GM19395 (cell line): ENCODE data around the gene MRPL37.
"Not testable (repeated sequence)": the region's sequence is repeated elsewhere in the genome, so short reads cannot be mapped to it uniquely, and the experiment has no call there.

Experiments
- ATAC-seq: cut with Tn5 transposase; IDR thresholded peaks from one replicate; pipeline ENCODE4 v1.9.1; 2021; ENCODE audit warnings: mild to moderate bottlenecking, moderate library complexity; ENCODE audit not compliant: unreplicated experiment

MRPL37 gene

GRCh38 chr1:54199765-54200518 lies at the start of gene MRPL37, which contains the start of gene CYB5RL:
MRPL37 (plus strand) TSS chr1:54200167; CDS start chr1:54200244, 77 bp downstream.
CYB5RL (minus strand) TSS chr1:54200030; CDS start chr1:54195616, 4,414 bp downstream.
- peak; percentile 98 for ATAC-seq

- ATAC-seq = no peak
Measured at GRCh38 chr1:54151013-54151412, 49.0 kb upstream of the MRPL37 start.

GRCh38 chr1:54152696-54153095 lies 47.3 kb upstream of the MRPL37 start, which contains the start of gene CDCP2:
CDCP2 (minus strand) TSS chr1:54153000; CDS start chr1:54152922, 78 bp downstream.
- no peak for ATAC-seq

- ATAC-seq = no peak
Measured at GRCh38 chr1:54153535-54154439, 46.2 kb upstream of the MRPL37 start.

DNA sequence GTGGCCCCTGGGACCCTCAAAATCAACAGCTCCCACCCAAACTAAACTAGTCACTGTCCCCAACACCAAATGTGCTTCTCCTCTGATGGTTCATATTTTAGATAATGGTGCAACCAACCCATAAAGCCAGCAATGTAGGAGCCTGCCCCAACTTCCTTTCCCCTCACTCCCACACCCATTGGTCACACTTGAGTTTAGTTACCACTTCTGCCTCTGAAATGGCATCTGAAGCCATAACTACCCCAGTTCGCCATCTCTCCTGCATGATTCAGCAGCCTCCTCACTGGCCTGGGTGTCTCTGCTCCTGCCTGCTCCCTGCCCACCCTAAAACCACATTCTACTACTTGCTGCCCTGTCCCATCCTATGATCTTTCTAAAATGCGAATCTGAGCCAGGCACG lies 43.8 kb upstream of the MRPL37 start:
- ATAC-seq = no peak

DNA sequence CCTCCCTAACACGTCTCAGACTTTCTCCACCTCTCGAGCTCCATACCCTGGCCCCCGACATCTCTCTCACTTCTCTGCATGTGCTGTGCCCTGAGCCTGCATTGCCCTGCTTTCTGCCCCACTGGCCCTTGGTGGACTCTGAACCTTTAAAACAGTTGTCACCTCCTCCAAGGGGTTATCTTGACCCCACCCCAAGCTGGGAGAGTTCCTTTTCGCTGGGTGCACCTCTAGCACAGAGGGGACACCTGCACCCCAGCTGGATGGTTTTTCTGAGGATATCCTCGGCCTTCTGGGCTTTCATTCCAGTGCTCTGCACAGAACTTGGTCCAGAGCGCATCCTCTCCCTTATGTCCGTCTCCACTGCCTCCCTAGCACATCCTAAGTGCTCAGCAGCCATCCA lies 43.0 kb upstream of the MRPL37 start:
- no peak for ATAC-seq

DNA sequence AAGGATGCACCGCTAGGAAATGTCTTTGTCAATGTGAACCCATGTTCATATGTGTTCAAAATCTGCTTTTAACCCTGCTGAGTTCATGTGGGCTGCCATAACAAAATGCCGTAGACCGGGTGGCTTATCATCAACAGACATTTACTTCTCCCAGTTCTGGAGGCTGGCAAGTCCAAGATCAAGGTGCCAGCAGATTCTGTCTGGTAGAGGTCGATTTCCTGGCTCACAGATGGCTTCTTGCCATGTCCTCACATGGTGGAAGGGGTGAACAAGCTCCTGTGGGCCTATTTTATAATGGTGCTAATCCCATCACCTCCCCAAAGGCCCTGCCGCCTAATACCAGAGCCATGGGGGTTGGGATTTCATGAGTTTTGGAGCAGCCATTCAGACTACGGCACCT lies 42.6 kb upstream of the MRPL37 start:
- no peak for ATAC-seq

- ATAC-seq = no peak
Measured at GRCh38 chr1:54158071-54158470, 41.9 kb upstream of the MRPL37 start.

DNA sequence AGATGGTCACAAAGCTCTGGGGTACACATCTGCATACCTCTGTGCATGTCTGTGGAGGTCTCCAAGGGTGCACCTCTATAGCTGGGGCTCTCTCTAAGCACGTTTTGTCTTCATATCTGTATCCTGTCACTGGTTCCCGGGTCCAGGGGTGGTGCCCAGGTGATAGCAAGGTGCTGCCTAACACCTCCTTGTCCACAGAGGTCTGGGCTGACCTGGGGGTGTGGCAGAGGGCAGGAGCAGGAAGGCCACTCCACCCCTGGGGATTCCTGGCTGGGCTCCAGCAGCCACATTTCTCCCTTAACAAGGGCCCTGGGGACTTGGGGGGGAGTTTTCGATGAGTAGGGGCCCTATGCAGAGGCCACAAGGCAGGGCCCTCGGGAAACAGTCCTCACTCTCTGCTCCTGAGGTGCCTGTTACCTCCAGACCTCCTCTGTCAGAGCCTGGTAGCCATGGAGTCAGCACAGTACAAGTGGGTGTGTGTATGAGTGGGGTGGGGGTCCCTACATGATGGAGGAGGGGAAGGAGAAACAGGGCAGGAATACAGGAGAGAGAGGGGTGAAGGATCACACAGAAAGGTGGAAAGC lies 40.1 kb upstream of the MRPL37 start:
- ATAC-seq = no peak

GRCh38 chr1:54160351-54160750 lies 39.6 kb upstream of the MRPL37 start:
- ATAC-seq = no peak

- no peak for ATAC-seq
Measured at GRCh38 chr1:54161495-54162168, 38.3 kb upstream of the MRPL37 start.

- no peak for ATAC-seq
Measured at GRCh38 chr1:54163051-54163450, 36.9 kb upstream of the MRPL37 start.

DNA sequence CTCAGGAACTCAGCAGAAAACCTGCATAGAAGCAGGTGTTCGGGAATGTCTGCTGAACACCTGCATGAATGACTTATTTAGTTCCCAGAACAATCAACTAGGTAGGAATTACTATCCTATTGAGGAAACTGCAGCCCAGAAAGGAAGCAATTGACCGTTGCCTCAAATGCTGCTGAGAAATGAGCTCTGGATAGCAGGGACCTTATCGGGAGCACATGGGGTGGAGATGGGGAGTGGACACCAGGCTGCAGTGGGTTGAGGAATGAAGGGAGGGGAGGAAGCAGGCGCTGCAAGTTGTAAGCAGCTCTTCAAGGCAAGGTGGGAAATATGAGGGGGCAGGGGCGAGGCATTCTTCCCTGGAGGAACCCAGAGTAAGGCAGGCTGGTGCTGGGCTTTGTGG lies 36.4 kb upstream of the MRPL37 start:
- ATAC-seq = no peak

GRCh38 chr1:54165146-54165545 lies 34.8 kb upstream of the MRPL37 start:
- ATAC-seq = no peak

DNA sequence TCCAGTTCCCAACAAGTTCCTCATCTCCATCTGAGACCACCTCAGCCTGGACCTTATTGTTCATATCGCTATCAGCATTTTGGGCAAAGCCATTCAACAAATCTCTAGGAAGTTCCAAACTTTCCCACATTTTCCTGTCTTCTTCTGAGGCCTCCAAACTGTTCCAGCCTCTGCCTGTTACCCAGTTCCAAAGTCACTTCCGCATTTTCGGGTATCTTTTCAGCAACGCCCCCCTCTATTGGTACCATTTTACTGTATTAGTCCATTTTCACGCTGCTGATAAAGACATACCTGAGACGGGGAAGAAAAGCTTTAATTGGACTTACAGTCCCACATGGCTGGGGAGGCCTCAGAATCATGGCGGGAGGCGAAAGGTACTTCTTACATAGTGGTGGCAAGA lies 33.6 kb upstream of the MRPL37 start:
- ATAC-seq = not testable (repeated sequence)

DNA sequence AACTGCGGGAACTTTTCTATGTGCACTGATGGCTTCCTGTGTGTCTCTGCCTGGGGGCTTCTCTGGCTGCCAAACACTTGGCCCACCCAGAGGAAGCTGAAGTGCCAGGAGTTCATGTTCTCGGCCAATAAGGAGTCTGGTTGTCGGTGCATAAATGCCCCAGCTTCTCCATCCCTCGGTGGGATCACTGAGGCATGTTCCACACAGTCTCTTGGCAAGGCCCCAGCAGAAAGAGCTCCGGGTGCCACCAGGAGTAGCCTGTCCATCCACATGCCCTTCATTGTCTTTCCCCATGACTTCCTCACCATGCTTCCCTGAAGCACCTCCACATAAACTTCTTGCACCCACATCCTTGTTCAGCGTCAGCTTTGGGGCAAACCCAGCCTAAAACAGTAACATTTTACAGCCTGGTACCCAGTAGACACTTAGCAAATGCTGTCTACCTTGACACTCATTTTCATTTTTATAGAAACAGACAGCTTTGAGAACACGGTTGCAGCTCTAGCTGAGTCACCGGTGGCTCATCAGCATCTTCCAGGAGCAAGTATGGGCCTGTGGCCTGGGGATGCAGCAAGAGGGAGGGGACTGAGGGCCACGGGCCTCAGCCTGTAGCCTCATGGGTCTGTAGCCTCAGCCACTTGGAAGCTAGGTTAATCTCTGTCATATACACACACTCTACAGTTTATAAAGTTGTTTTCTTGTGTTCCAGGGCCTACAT lies 32.4 kb upstream of the MRPL37 start:
- no peak for ATAC-seq

DNA sequence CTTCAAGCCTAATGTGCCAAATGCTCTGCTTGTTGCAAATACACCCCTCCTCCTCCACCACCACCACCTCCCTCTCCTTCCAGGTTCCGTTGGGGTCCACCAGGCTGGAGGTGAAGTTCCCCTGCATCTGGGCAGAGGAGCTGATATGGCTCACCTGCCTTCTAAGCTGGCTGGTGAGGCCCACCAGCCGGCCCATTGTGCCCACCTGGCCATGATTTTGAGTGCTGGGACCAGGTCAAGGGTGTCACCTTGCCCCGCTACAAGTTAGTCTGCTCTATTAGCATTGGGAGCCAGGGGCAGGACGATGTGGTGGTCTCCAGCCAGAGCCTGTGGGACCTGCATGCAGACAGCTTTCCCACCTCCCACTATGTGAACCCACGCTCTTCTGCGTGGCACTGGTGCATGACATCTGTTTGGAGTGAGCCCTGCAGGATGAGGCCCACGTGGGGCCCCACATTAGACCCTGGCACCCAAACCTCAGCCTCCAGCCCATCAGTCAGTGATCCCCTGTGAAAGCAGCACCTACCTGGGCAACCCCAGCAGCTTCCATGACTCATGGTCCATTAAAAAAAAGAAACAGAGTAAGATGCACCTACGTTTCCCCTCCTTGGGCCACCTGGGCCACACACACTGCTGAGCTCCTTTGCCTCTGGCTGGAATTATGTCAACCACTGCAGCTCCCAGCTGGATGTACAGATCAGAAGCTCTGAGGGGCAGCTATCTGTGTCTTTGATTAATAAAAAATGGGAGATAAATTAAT lies 31.6 kb upstream of the MRPL37 start:
- no peak for ATAC-seq

- ATAC-seq = no peak
Measured at GRCh38 chr1:54169068-54169467, 30.9 kb upstream of the MRPL37 start.

DNA sequence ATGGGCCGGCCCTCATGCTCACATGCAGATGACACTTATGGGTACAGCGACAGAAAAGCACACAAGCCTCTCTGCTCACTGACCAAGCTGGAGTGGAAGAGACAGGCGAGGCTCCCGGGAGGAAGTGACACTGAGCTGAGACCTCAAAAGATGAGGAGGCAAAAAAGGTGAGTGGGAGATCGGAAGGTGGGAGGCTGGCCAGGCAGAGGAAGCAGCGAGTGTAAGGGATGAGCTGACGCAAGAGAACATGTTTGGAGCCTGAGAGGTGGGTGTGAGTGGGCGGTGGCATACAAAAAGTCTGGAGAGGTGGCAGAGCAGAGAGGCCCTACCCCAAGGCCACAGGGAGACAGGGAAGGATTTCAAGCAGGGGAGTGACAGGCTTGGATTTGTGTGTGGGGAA lies 29.0 kb upstream of the MRPL37 start:
- ATAC-seq = no peak

GRCh38 chr1:54171606-54172005 lies 28.4 kb upstream of the MRPL37 start:
- no peak for ATAC-seq
